Thoracic aorta (tissue), 2 donors: ENCODE data around the gene NAT9. TPM values are rescaled to one million over a fixed set of nuclear protein-coding genes. Genes with fewer than 3 reads are reported as not detected.

Source experiments
- ATAC-seq: fragments of 150-250 bp; one replicate; pipeline ENCODE4 v1.8.0; 2017; ENCODE audit warnings: low read depth; ENCODE audit not compliant: insufficient number of reproducible peaks, low FRiP score
- DNase-seq: peaks from one replicate; pipeline ENCODE4 v3.0.0-alpha.2; 2020; ENCODE audit warnings: low spot score
- H3K27ac ChIP-seq, 2 donors: fragments of 200-600 bp; sonication (generic); 1 replicate in 1 of 2; 2 replicates in 1 of 2; pipeline ENCODE4 v1.5.1; 2016; ENCODE audit warnings: mild to moderate bottlenecking in 2 of 2, moderate library complexity in 2 of 2
- H3K27me3 ChIP-seq: fragments of 200-600 bp; sonication (generic); replicated peaks from 2 replicates; pipeline ENCODE4 v1.6.0; 2016; ENCODE audit warnings: mild to moderate bottlenecking; ENCODE audit not compliant: insufficient read depth
- H3K36me3 ChIP-seq: fragments of 200-600 bp; sonication (generic); one replicate; pipeline ENCODE4 v1.5.1; 2016
- H3K4me1 ChIP-seq, 2 donors: fragments of 200-600 bp; sonication (generic); 1 replicate in 1 of 2; 2 replicates in 1 of 2; pipeline versions ENCODE4 v1.5.1 to v1.6.0; 2016; ENCODE audit warnings: low read depth in 2 of 2, mild to moderate bottlenecking in 1 of 2; ENCODE audit not compliant: control insufficient read depth in 1 of 2
- H3K4me3 ChIP-seq: fragments of 200-600 bp; sonication (generic); 2 replicates; pipeline ENCODE4 v1.5.1; 2016; ENCODE audit warnings: mild to moderate bottlenecking
- H3K9me3 ChIP-seq: fragments of 200-600 bp; sonication (generic); 2 replicates; pipeline ENCODE4 v1.5.1; 2016
- CTCF ChIP-seq: fragments of 200-600 bp; sonication (generic); IDR thresholded peaks from one replicate; pipeline ENCODE4 v1.5.1; 2019; ENCODE audit warnings: antibody characterized with exemption
- total RNA-seq, 2 donors: library from RNA; depleted of rRNA; stranded (reverse); fragments of >200 nt; gene quantifications; one replicate each; pipeline versions ENCODE4 v1.1.0 to v1.2.3, GENCODE V29; 2016

The NAT9 gene
- total RNA-seq, 2 donors from 2014 or later, result 37.1 to 39.4 TPM

GRCh38 chr17:74821655-74822334, 45.6 kb upstream of the NAT9 start:
- Histone ChIP-seq H3K4me3 (no peak overlapping the region), H3K27me3 (no peaks in the 10 kb centered on the region), H3K27ac (no peak overlapping the region), H3K4me1 (no peaks in the 10 kb centered on the region), H3K36me3 (peaks cover 16% of the 10 kb centered on the region), H3K9me3 (no peaks in the 10 kb centered on the region)
- DNase-seq (no peak), ATAC-seq (no peak)
- no peak for TF ChIP-seq CTCF

GRCh38 chr17:74819801-74820436, 43.8 kb upstream of the NAT9 start:
- TF ChIP-seq CTCF, result no peak
- Histone ChIP-seq H3K27me3 (no peaks in the 10 kb centered on the region), H3K4me1 (no peaks in the 10 kb centered on the region), H3K9me3 (no peaks in the 10 kb centered on the region), H3K36me3 (peaks cover 16% of the 10 kb centered on the region), H3K27ac (no peak overlapping the region), H3K4me3 (no peak overlapping the region)
- no peak for ATAC-seq
- DNase-seq, result no peak

GRCh38 chr17:74818291-74818938, 42.3 kb upstream of the NAT9 start:
- Histone ChIP-seq H3K27me3 (no peaks in the 10 kb centered on the region), H3K27ac (no peak overlapping the region), H3K36me3 (peaks cover 16% of the 10 kb centered on the region), H3K9me3 (no peaks in the 10 kb centered on the region), H3K4me1 (no peaks in the 10 kb centered on the region), H3K4me3 (no peak overlapping the region)
- DNase-seq (no peak), ATAC-seq (no peak)
- TF ChIP-seq CTCF, result no peak

- ATAC-seq (no peak), DNase-seq (no peak)
- Histone ChIP-seq H3K36me3 (peaks cover 16% of the 10 kb centered on the region), H3K4me1 (peaks cover 0 to 11% of the 10 kb centered on the region in 2 donors), H3K9me3 (no peaks in the 10 kb centered on the region), H3K27me3 (no peaks in the 10 kb centered on the region), H3K4me3 (no peak overlapping the region), H3K27ac (no peak overlapping the region)
- TF ChIP-seq CTCF, result no peak
These were observed 40.9 kb upstream of the NAT9 start for GRCh38 chr17:74816905-74817620.
